Measurements from ENCODE around the gene CPNE4. TPM values are rescaled to one million over a fixed set of nuclear protein-coding genes. Genes with fewer than 3 reads are reported as not detected.

Gene CPNE4
- total and polyA plus RNA-seq, 9 of the 15 experiments (the other 6 are each of a cell fraction or from before 2014, with no cell fraction given) = not detected

DNA sequence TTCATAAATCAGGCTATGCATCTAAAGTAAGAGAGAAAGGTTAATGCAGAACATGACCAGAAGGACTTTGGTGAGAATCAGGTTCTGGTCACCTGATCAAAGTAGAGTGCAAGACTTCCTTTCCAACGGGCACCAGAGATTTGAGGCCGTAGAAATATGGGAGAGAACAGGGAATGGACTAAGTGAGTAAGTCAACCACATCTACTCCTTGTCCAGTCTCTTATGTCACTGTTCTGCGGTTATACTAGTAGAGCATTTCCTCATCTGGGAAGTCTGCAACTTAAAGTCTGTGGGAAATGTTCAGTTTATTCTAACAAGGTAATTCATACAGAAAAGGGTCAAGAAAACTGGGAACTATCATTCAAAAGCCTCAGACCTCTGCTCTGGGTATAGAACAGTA is 232.8 kb downstream of the CPNE4 start (continued):
- TF ChIP-seq, protein P1, sequence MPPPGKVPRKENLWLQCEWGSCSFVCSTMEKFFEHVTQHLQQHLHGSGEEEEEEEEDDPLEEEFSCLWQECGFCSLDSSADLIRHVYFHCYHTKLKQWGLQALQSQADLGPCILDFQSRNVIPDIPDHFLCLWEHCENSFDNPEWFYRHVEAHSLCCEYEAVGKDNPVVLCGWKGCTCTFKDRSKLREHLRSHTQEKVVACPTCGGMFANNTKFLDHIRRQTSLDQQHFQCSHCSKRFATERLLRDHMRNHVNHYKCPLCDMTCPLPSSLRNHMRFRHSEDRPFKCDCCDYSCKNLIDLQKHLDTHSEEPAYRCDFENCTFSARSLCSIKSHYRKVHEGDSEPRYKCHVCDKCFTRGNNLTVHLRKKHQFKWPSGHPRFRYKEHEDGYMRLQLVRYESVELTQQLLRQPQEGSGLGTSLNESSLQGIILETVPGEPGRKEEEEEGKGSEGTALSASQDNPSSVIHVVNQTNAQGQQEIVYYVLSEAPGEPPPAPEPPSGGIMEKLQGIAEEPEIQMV (tag; conservative IDR thresholded peaks at IDR 0.05; ENCODE audit: low read depth) = no peak

DNA sequence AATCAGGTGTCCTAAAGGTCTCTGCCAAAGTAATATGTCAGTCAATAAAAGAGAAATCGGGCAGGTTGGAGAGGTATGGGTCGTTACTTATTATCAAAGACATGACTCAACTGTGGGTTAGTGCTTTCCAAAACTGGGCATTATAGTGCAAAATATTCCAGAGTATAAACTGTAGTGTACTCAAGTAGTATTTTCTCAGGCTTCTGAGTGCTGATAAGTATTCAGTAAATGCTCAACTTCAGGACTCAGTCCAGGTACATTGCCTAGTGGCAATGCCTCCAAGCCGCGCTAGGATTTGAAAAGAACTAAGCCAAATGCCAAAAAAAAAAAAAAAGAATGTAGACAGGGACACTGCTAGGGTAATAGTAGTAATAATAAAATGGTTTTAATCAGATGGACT is 233.2 kb downstream of the CPNE4 start:
- no peaks in the 10 kb centered on the region for H3K27me3 ChIP-seq (ENCODE audit: control insufficient read depth in 2 of 2, insufficient read depth in 2 of 2, low read length in 2 of 2)
- WGBS (ENCODE audit: insufficient coverage, low coverage, missing lambda C conversion rate) = 0% methylated on average over 2 of the region's 4 CpGs
- ChIA-PET POLR2A (no interaction called here), CTCF (ENCODE audit: low intra/inter-chr PET ratio) (no interaction called here)
- intact Hi-C loops (cut with micrococcal nuclease) (no loop called here), in situ Hi-C loops (cut with MboI) (no loop called here)
- no peaks in the 10 kb centered on the region for H3K4me1 ChIP-seq (replicated peaks in 1 of 2; ENCODE audit: control insufficient read depth in 2 of 2, insufficient read depth in 2 of 2, low read length in 2 of 2)
- H3K9me1 ChIP-seq (ENCODE audit: control insufficient read depth, insufficient read depth, low read length) = no peaks in the 10 kb centered on the region
- H3K27ac ChIP-seq (ENCODE audit: extremely low read depth, low read depth, low read length) = no peak overlapping the region
- H2AFZ ChIP-seq (ENCODE audit: low read depth, low read length) = no peak overlapping the region
- no peak overlapping the region for H3K9ac ChIP-seq (ENCODE audit: insufficient read depth in 1 of 2, low read depth in 2 of 2, low read length in 2 of 2)
- no peak overlapping the region for H3K4me2 ChIP-seq (ENCODE audit: insufficient read depth, low read length)
- no peak overlapping the region for H3K4me3 ChIP-seq
- no peak for FAIRE-seq
- H4K20me1 ChIP-seq (replicated peaks; ENCODE audit: control insufficient read depth, insufficient read depth, low read length) = no peaks in the 10 kb centered on the region
- BruUV-seq (replicated peaks) = no TSS peak
- no peak for ATAC-seq
- DNase-seq (ENCODE audit: extremely low read depth in 1 of 4, low spot score in 3 of 4) = no peak
- H3K36me3 ChIP-seq (ENCODE audit: control insufficient read depth, insufficient read depth, low read length) = no peaks in the 10 kb centered on the region
- H3K79me2 ChIP-seq (ENCODE audit: control insufficient read depth, insufficient read depth, low read length) = no peaks in the 10 kb centered on the region
- no peaks in the 10 kb centered on the region for H3K9me3 ChIP-seq (replicated peaks; ENCODE audit: control insufficient read depth, insufficient read depth, low read depth, low read length)
- TF ChIP-seq E2F8 (IDR thresholded peaks at IDR 0.05; ENCODE audit: low read depth, partially characterized antibody) (no peak), POLR2H (tag; IDR thresholded peaks at IDR 0.05; ENCODE audit: low read depth) (no peak), POLR2B (IDR thresholded peaks at IDR 0.05; ENCODE audit: low read depth, partially characterized antibody) (no peak), SMC3 (conservative IDR thresholded peaks at IDR 0.05; ENCODE audit: insufficient read depth, low read depth, low read length) (no peak), CSDE1 (IDR thresholded peaks at IDR 0.05) (no peak), ZNF780A (CRISPR knock-in tag; IDR thresholded peaks at IDR 0.05) (no peak), MCM3 (IDR thresholded peaks at IDR 0.05) (no peak), GTF3C2 (IDR thresholded peaks at IDR 0.05; ENCODE audit: borderline replicate concordance, extremely low read depth, insufficient read length) (no peak), RFX5 (IDR thresholded peaks at IDR 0.05; ENCODE audit: low read depth, low read length) (no peak), ZC3H4 (CRISPR knock-in tag; IDR thresholded peaks at IDR 0.05; ENCODE audit: borderline replicate concordance) (no peak), ZNF830 (CRISPR knock-in tag; IDR thresholded peaks at IDR 0.05) (no peak), CBX3 (IDR thresholded peaks at IDR 0.05; ENCODE audit: borderline replicate concordance in 1 of 2, low read length in 2 of 2) (no peak)
- TF ChIP-seq, protein P2, sequence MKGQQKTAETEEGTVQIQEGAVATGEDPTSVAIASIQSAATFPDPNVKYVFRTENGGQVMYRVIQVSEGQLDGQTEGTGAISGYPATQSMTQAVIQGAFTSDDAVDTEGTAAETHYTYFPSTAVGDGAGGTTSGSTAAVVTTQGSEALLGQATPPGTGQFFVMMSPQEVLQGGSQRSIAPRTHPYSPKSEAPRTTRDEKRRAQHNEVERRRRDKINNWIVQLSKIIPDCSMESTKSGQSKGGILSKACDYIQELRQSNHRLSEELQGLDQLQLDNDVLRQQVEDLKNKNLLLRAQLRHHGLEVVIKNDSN (CRISPR knock-in tag; IDR thresholded peaks at IDR 0.05) = no peak

Measured in K562 (cell line).